ENCODE results near the gene PARP6.

Gene PARP6

DNA sequence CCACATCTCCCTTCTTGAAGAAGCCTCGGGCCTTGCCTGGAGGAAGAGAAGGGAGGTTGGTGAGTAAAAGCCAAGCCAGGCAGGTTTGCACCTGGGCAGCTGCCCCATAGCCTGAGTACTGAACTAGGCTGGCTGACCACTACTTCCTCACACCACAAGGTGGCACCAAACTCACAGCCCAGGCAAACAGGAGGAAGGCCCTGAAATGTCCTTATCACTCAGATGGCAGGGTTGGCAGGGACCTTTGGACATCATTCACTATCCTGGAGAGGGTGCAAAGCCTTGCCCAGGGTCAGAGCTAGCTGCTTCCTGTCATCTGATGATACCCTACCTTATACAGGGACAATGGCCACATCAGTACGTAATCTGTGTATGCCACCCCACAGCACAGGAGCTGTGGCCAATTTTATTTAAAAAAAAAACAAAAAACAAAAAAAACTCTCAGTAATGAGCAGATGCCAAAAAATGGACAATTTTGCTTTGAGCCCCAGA is 72.6 kb downstream of the PARP6 start:
- peak; percentile 75 for DNase-seq

DNA sequence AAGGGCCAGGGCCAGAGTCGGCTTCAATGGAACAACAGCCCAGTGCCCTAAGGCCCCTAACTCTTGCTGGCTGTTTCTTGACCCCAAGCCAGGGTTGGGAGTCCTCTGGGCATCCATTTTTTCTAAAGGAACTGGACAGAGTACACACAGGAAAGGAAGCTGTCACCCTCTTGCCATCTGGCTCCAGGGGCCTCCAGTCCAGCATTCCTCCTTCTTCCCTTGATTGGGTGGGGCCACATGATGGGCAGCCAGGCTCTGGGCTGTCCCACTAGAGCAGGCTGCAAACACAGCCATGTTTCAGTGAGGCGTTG is 73.2 kb downstream of the PARP6 start:
- no peak for DNase-seq

DNA sequence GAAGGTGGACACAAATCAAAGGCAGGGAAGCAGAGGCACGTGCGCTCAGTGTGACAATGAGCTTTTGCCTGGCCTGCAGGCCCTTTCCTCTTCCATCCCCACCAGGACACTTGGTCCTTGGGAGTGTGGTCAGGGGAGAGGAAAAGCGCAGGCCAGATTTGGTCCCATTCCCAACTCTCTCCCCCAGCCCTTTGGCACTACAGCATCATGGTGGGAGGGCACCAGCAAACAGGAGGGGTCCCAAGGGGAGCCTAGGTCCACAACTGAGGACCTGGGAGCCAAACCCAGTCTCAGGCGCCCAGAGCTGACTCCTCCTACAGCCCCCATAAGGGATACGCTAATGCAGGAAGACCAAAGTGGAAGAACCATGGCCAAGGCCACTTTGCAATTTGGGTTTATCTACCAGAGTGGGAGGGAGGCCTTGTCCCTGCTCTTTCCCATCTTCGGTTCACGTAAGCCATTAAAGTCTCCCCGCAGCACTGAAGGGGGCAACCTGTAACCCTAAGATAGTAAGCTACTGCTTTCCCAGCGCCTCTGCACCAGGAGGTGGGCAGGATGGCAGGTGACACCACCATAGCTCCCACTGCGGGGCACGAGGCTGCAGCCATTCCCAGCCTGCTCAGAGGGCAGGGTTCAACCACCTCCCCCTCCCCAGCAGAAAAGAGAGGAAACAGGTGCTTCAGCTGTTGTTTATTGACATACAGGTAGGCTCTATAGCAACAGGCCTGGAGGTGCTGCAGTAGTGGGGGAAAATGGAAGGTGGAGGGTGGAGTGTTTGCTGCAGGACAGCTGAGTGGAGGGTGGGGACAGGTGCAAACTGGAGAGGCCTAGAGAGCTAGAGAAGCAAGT is 73.8 kb downstream of the PARP6 start:
- DNase-seq = peak; percentile 31

DNA sequence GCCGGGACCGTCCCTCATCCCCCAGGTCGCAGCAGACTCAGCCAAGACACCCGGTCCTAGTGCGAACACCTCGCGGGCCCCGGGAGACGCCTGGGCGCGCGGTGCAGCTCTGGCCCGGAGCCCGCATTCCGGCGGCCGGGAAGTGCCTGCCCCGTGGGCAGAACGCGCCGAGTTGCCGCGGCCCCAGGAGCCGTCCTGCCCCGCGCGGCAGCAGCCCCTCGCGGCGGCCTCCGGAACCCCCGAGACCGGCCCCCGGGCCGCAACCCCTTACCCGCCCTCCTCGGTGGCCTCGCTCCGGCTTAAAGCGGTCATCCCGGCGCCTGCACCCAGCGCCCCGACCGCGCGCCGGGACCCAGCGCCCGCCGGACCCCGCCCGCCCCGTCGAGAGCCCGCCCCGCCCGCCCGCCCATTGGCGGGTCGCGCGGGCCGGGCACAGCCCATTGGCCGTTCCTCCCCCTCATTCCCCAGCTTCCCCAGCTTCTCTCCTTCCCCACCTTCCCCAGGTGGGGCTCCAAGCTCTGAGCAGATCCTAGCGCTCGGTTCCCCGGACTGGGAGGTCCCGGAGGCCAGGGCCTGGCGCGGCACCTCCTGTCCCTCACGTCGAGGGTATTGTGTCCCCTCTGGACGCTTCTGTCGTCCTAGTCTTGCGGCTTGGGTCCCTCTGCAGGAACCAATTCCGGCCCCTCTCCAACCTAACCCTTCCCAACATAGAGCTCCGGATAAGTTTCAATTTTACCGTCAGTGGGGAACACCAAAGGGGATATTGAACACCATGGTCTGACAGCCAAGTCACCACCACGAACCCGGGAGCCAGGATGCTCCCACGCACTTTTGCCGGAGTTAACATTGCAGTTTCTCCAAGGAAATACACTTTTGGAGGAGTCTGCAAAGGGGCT is 74.6 kb downstream of the PARP6 start, which contains the start of gene GRAMD2A:
TSS of gene GRAMD2A (minus strand) at position 328 of the 896 bp plus-strand sequence.
- peak; percentile 65 for DNase-seq

DNA sequence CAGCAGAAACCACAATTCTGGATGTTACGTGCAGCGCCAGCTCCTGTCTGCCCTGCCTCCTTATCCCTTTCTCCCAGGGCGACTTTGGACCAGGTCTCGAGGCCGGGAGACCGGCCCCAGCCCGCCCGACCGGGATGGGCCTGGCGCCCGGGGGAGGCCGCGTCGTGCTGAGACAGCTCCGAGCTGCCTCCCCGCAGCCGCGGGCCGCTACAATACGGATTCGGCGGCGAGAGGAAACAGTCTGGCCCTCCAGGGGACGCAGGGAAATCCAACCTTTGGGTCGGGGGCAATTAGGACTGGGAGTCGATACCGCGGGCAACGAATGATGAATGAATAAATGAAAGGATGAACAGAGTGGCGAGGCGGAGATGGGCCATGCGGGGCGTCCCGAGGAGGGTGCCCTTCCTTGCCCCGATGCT is 75.3 kb downstream of the PARP6 start:
- DNase-seq = no peak

DNA sequence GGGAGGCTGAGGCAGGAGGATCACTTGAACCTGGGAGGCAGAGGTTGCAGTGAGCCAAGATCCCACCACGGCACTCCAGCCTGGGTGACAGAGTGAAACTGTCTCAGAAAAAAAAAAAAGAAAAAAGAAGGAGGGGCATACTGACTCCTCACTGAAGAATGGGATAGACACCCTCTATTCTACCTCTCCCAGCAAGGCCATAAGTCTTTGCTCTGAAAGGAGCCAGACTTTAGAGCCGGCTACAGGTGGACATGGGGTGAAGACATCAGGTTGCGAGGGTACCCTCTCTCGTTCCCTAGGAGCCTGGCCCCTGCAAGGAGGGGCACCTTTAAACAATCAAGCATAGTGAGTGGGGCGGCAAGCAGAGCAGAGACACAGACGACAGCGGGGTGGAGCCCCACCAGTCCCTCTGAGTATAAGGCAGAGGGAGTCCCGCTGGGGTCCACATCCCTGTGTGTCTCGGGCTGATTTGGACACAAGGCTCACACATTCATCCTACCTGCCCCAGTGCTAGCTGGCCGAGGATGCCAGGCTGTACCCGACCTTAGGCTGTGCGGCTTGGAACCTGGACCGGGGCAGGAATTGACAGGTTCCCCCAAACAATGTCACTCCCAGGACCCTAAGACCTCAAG is 75.8 kb downstream of the PARP6 start:
- DNase-seq = peak; percentile 26

DNA sequence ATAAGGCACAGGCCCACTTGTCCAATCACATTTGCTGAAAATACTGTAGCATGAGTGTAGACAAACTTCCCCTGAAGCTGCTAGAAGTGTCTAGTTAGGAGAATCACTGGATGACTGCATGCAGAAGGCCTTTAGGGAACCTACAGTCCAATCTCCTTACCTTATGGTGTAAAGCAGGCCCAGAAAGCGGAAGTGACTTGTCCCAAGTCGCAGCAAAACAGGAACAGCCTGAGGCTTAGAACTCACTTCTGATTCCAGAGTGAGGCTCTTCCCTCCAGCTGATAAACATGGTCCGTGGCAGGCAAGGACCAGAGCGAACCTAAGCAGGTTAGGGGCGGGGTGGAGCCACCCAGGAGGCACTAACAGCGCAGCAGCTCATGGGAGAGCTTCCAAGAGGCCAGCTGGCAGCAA is 77.2 kb downstream of the PARP6 start:
- no peak for DNase-seq

DNA sequence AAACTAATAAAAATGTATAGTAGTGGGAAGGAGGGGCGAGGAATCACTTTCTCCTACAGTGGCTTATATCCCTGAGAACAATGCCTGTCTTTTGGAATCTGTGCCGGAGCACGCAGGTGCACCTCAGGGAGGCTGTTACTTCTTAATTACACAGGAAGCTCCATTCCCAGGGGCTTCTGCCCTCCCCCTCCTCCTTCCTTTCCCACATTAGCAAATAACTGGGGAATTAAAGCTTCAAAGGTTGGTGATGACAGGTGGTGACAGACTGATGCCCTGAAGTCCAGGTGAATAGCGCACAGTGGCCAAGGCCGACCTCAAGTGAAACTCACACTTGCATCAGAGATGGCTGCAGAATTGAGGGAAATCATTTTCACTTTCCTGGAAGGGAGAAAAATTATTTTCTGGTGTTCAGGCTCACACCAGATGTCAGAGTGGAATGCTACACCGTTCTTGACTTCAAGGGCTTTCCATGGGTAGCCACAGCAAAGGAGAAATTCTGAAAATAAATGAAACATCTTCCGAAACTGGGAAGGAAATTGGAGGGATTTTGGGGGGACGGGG is 78.4 kb downstream of the PARP6 start:
- DNase-seq = no peak

DNA sequence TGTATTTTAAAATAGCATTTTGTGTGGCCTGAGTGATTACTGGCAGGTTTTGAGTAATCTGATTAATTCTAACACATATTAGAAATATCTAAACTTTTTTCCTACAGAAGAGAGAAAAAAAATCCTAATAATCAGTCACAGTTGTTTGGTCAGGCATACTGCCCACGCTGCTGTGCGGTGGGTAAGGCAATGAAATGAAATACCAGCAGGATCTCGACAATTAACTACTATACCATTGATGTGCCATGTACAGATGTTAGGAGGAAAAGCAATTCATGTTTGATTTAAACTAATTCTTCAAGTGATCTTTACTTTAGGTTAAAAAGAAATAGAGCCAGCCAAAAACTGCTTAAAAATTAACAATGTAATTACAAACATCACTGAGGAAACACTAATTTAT is 79.9 kb downstream of the PARP6 start:
- DNase-seq = no peak

All from stimulated activated CD4-positive, alpha-beta T cell treated with anti-CD3 and anti-CD28 coated beads, Interleukin-15, amount 100 ng/mL, for 24 hours (primary cell).